Activated naive CD8-positive, alpha-beta T cell (primary cell): ENCODE measurements around the gene COBLL1.

Experiments
- H3K27ac Mint-ChIP-seq: one replicate; pipeline ENCODE4 v1.8.0; 2021; ENCODE audit warnings: mixed read lengths
- H3K27me3 Mint-ChIP-seq: one replicate; pipeline ENCODE4 v1.8.0; 2021; ENCODE audit warnings: mixed read lengths
- H3K36me3 Mint-ChIP-seq: one replicate; pipeline ENCODE4 v1.8.0; 2021; ENCODE audit warnings: mixed read lengths
- H3K4me1 Mint-ChIP-seq: one replicate; pipeline ENCODE4 v1.8.0; 2021; ENCODE audit warnings: low read depth, mixed read lengths
- H3K4me3 Mint-ChIP-seq: one replicate; pipeline ENCODE4 v1.8.0; 2021; ENCODE audit warnings: mild to moderate bottlenecking, mixed read lengths
- H3K9me3 Mint-ChIP-seq: one replicate; pipeline ENCODE4 v1.8.0; 2021; ENCODE audit warnings: low read depth, mixed read lengths

COBLL1 gene

DNA sequence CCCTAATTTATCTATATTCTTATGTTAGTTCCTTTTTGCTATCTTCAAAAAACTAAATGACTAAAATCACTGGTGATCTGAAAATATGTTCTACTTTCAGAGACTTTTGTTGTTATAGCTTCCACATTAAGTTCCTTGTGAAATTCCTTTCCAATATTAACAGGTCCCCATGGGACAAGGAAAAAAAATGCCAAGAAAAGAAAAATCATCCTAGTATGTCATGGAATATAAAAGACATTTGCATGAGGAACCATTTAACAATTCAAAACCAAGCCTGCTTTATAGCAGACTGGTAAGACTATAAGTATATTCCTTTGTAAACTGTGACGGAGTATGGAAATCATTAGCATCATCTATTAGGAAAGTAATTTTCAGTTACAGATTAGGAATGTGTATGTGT, 48.1 kb downstream of the COBLL1 start:
- no peaks in the 10 kb centered on the region for H3K36me3 Mint-ChIP-seq
- no peaks in the 10 kb centered on the region for H3K9me3 Mint-ChIP-seq
- no peaks in the 10 kb centered on the region for H3K4me1 Mint-ChIP-seq
- H3K27ac Mint-ChIP-seq, result no peak overlapping the region
- H3K4me3 Mint-ChIP-seq, result no peak overlapping the region
- peaks cover 2% of the 10 kb centered on the region for H3K27me3 Mint-ChIP-seq

DNA sequence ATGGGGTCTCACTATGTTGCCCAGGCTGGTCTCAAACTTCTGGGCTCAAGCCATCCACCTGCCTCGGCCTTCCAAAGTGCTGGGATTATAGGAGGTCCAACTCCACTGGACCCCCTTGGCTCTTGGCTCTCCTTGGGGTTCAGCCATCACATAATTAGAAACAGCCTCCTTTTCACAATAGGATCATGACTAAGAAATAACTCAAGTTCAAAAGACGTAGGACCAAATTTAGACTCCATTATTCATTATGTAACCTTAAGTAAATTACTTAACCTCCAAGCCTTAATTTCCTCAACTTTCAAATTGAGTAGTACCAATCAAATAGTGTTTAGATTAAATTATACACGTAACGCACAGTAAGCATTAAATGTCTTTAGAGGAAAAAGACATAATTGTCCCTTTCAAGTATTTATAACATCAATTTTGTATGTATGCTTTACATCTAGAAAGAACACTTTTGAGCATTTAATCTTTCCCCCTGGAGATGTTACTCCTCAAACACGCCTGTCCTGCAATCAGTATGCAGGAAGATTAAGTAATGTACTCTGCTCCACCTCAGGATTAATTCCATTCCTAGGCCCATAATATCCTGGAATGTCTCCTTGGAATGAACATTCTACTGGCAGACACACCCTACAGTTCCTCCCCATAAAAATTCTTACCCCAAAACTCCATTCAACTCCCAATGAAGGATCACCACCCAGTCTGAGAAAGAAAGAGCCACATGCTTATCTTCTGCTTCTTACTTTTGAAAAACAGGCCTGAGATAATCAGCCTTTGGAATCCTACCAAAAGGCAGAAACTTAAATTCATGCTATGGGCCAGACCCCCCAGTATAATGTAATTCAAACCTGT, 49.1 kb downstream of the COBLL1 start:
- no peaks in the 10 kb centered on the region for H3K36me3 Mint-ChIP-seq
- no peaks in the 10 kb centered on the region for H3K9me3 Mint-ChIP-seq
- peaks cover 2% of the 10 kb centered on the region for H3K27me3 Mint-ChIP-seq
- no peak overlapping the region for H3K27ac Mint-ChIP-seq
- H3K4me3 Mint-ChIP-seq, result no peak overlapping the region
- H3K4me1 Mint-ChIP-seq, result no peaks in the 10 kb centered on the region

DNA sequence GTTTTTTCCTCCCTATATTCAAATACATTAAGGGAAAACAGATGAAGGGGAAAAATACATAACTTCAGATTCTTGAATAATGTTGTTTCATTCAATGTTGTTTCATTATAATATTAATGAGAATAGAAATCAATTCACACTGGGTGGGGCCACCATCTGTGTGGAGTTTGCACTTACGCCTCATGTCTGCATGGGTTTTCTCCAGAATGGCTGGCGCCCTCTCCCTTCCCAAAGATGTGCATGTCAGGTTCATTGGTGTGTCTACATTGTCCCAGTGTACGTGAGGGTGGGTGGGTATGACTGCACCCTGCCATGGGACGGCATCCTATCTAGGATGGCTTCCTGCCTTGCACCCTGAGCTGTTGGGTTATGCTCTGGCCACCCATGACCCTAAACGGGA, 51.7 kb downstream of the COBLL1 start:
- Mint-ChIP-seq H3K9me3 (no peaks in the 10 kb centered on the region), H3K36me3 (no peaks in the 10 kb centered on the region), H3K27me3 (no peaks in the 10 kb centered on the region), H3K4me3 (no peak overlapping the region), H3K4me1 (no peaks in the 10 kb centered on the region), H3K27ac (no peak overlapping the region)

DNA sequence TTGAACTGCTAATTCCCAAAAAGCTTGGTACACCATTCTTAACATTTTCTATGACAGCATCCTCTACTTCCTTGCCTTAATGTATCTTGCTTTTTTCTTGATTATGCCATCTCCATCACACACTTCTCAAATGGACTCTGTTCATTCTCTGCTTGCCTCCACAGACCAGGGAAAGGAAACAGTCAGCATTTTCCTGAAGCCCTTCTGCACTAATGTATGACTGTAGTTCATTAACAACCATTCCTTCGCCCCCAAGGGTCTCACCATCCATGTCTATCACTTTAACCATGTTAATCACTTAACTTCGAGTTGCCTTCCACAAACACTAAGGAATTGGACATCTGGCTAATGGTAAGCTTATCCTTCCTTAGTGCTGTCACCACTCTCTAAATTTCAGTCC, 54.8 kb downstream of the COBLL1 start:
- Mint-ChIP-seq H3K27ac (no peak overlapping the region), H3K36me3 (no peaks in the 10 kb centered on the region), H3K4me3 (no peak overlapping the region), H3K27me3 (no peaks in the 10 kb centered on the region), H3K9me3 (no peaks in the 10 kb centered on the region), H3K4me1 (no peaks in the 10 kb centered on the region)

DNA sequence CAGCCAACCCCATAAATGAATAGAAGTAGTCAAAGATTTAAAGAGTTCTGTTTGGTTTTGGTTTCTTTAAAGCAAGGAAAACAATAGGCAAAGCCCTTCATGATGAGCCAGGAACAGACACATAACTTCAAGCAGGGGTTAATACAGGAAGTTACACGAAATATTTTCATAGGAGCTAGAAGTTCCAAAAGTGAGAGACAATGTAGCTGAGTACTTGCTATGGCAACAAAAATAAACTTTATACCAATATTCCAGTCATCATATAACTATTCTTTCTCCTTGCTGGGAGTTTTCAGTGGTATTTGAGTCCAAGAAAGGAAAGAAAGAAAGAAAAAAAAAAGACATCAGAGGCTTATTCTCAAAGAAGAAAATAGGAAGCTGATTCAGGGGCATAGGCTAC, 56.2 kb downstream of the COBLL1 start:
- no peak overlapping the region for H3K27ac Mint-ChIP-seq
- H3K36me3 Mint-ChIP-seq, result no peaks in the 10 kb centered on the region
- no peaks in the 10 kb centered on the region for H3K9me3 Mint-ChIP-seq
- H3K27me3 Mint-ChIP-seq, result no peaks in the 10 kb centered on the region
- no peak overlapping the region for H3K4me3 Mint-ChIP-seq
- H3K4me1 Mint-ChIP-seq, result no peaks in the 10 kb centered on the region

DNA sequence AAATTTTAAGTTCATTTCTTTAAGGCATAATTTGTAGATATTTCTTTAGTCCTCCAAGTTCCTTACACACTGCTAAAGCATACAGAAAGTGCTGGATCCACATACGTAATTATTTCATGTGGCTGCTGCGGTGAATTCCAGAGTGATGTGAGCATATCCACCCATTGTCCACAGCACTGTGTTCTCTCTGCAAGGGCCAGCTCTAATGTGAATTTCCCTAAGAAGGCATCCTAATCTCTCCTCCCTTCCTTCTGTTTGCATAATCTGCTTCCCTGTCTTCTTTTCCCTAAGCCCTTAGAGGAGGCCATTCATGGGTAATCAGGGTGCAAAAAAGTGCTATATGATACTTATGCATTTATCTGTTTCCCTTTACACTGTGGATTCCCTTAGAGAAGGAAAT, 57.2 kb downstream of the COBLL1 start:
- Mint-ChIP-seq H3K36me3 (no peaks in the 10 kb centered on the region), H3K4me1 (no peaks in the 10 kb centered on the region), H3K27ac (no peak overlapping the region), H3K27me3 (no peaks in the 10 kb centered on the region), H3K4me3 (no peak overlapping the region), H3K9me3 (no peaks in the 10 kb centered on the region)

DNA sequence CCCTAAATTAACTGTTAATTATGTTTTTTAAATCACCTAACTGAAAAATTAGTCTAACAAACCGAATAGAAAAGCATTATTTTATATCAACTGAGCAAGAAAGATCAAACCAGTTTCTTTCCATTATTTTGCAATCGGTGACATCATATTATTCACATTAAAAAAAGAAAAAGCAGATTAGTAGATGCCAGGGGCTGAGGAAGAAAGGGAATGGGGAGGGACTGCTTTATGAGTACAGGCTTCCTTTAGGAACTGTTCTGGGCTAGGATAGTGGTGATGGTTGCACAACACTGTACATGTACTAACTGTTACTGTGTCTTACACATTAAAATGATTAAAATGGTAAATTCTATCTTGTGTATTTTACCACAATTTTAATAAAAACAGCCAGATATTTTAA, 59.3 kb downstream of the COBLL1 start:
- H3K27me3 Mint-ChIP-seq, result no peaks in the 10 kb centered on the region
- H3K9me3 Mint-ChIP-seq, result no peaks in the 10 kb centered on the region
- H3K4me1 Mint-ChIP-seq, result no peaks in the 10 kb centered on the region
- no peaks in the 10 kb centered on the region for H3K36me3 Mint-ChIP-seq
- H3K27ac Mint-ChIP-seq, result no peak overlapping the region
- no peak overlapping the region for H3K4me3 Mint-ChIP-seq

DNA sequence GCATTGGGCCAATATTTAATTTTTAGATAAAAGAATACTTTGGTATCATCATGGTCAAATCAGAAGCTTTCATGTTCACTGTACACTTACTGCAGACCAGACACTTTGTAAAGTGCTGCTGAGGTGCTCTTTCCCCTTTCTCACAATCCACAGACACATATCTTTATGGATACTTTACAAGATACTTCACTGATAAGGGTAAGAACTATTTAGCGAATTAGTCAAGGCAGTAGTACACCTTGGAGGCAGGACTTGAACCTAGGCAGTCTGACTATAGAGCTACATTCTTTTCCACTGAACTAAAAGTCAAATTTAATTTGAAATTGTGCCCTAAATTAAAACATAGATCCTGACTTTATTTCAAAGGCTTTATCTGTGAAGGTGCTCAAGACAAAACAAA, 60.2 kb downstream of the COBLL1 start:
- H3K36me3 Mint-ChIP-seq, result no peaks in the 10 kb centered on the region
- no peaks in the 10 kb centered on the region for H3K9me3 Mint-ChIP-seq
- H3K27ac Mint-ChIP-seq, result no peak overlapping the region
- H3K4me1 Mint-ChIP-seq, result no peaks in the 10 kb centered on the region
- H3K27me3 Mint-ChIP-seq, result no peaks in the 10 kb centered on the region
- H3K4me3 Mint-ChIP-seq, result no peak overlapping the region

DNA sequence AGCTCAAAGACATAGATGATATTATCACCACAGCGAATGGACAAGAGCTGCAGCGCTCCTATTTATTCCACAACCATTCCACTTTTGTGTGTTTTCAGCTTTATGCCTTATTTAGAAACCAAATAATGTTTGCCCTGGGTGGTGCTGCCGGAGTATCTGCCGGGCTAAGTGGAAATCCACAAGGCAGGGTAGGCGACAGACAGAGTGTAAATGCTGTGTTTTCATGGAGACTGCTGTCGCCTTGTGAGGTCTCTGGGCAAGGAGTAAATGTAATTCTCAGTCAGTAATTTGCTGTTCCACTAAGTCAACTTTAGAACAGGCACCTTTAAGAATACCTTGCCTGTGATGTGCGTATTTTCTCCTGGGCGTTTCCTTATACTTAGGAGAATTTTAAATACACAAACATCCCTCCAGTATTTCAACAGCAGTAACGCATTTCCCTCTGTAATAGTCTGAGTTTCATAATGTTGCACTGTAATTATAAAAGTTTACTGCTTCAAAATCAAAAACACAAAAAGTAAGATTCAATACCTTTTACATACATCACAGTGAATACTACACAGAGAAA, 60.9 kb downstream of the COBLL1 start:
- no peaks in the 10 kb centered on the region for H3K9me3 Mint-ChIP-seq
- peaks cover 5% of the 10 kb centered on the region for H3K27me3 Mint-ChIP-seq
- no peak overlapping the region for H3K4me3 Mint-ChIP-seq
- no peaks in the 10 kb centered on the region for H3K4me1 Mint-ChIP-seq
- no peaks in the 10 kb centered on the region for H3K36me3 Mint-ChIP-seq
- no peak overlapping the region for H3K27ac Mint-ChIP-seq

DNA sequence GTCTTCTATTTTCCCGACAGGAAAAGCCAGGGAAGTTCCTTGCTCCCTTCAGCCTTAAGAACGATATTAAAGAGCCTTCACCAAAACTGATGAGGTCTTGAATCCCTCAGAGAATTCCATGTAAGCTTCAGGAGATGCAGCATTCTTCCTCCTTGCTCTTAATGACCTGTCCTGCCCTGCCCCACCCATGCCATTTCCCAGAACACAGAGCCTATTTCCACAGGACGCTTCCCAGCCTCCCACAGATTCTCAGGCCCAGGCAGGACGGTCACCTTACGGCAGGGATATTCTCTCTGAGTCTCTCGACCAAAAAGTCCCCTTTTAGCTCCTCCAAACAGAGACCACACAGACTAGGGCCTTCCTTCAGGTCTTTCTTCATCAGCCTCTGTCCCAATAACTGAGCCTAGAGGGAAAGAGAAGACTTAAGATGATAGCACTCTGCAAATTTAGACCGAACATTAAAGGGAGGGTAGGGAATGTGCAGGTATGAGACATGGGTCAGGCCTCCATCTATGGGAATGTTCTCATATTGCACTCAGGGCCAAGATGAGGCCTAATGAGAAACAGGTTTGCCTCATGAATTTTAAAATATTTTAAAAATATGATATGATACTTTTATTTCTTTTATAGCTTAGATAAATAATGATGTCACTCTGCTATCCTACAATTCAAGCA, 62.1 kb downstream of the COBLL1 start:
- peaks cover 5% of the 10 kb centered on the region for H3K27me3 Mint-ChIP-seq
- no peaks in the 10 kb centered on the region for H3K4me1 Mint-ChIP-seq
- no peak overlapping the region for H3K27ac Mint-ChIP-seq
- no peaks in the 10 kb centered on the region for H3K9me3 Mint-ChIP-seq
- no peaks in the 10 kb centered on the region for H3K36me3 Mint-ChIP-seq
- H3K4me3 Mint-ChIP-seq, result no peak overlapping the region

DNA sequence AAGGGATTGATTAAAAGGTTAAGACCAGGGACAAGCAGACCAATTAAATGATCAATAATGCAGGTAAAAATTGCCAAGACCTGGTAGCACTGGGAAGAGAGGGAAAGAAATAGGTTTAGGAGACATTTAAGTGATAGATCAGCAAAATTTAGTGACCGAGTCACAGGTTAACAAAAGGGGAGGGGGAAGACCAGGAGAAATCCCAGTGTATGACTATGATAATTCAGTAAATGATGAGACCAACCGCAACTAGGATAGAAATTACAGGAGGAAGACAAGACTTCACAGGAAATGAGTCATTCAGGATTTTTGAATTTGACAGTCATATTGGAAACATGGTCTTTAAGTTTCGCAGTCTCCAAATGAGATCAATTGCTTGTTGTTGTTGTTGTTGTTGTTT, 62.9 kb downstream of the COBLL1 start:
- Mint-ChIP-seq H3K27me3 (peaks cover 5% of the 10 kb centered on the region), H3K36me3 (no peaks in the 10 kb centered on the region), H3K4me1 (no peaks in the 10 kb centered on the region), H3K27ac (no peak overlapping the region), H3K4me3 (no peak overlapping the region), H3K9me3 (no peaks in the 10 kb centered on the region)

DNA sequence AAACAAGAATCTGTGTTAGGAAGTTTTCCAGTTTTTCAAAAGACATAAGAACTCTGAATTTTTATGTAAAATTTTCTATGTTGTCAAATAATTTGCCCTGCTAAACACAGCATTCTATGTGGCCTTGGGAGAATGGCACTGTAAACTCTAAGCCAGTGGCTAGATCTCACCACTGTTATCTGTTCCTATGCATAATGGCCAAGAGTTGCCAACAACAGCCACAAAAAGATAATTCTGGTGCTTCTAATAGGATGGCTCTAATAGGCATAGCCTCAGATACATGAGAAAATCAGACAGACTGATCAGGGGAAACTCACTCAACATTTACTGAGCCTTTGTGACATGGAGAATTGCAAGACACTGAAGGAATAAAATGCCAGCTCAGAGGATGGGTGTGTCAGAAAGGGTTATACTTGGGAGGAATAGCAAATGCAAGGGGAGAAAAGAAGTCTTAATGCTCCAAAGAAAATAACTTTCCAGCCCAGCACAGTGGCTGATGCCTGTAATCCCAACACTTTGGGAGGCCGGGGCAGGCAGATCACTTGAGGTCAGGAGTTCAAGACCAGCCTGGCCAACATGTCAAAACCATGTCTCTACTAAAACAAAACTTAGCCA, 63.7 kb downstream of the COBLL1 start:
- Mint-ChIP-seq H3K9me3 (no peaks in the 10 kb centered on the region), H3K27me3 (peaks cover 5% of the 10 kb centered on the region), H3K27ac (no peak overlapping the region), H3K4me1 (no peaks in the 10 kb centered on the region), H3K4me3 (no peak overlapping the region), H3K36me3 (no peaks in the 10 kb centered on the region)

DNA sequence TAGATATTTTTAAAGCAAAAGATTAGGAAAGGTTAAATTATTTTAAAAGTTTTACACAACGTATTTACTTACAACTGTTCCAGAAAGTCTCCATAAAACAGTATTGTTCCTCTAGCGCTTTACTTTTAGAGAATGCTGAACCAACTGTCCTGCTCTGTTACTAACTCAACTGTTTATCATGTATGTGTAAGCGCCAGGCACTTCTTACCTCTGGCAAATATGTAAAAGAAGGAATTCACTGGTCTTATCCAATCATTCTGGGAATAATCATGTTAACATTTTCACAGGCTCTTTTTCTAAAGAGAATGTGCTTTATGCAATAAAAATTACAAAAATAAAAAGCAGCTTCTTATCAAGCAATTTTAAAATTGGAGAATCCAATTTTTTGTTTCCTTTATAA, 68.0 kb downstream of the COBLL1 start:
- H3K27me3 Mint-ChIP-seq, result peaks cover 5% of the 10 kb centered on the region
- H3K27ac Mint-ChIP-seq, result no peak overlapping the region
- no peaks in the 10 kb centered on the region for H3K36me3 Mint-ChIP-seq
- no peaks in the 10 kb centered on the region for H3K9me3 Mint-ChIP-seq
- no peak overlapping the region for H3K4me3 Mint-ChIP-seq
- H3K4me1 Mint-ChIP-seq, result no peaks in the 10 kb centered on the region

DNA sequence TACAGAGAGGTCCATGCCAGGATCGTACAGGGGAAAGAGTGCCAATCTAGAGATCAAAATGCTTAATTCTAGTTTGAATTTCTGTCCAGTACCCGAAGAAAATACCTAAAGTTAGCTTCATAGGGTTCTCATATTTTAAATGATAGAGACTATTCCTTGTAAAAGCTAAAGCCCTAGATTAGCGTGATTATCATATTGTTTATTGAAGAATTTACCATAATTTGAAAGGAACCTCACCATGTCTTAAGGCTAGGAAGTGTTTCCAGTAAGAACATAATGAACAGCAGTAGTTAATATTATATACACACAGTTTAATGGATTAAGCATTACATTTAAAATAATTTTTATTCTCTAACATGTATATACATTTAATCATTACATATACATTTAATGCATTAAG, 68.5 kb downstream of the COBLL1 start:
- peaks cover 5% of the 10 kb centered on the region for H3K27me3 Mint-ChIP-seq
- no peaks in the 10 kb centered on the region for H3K9me3 Mint-ChIP-seq
- H3K4me3 Mint-ChIP-seq, result no peak overlapping the region

DNA sequence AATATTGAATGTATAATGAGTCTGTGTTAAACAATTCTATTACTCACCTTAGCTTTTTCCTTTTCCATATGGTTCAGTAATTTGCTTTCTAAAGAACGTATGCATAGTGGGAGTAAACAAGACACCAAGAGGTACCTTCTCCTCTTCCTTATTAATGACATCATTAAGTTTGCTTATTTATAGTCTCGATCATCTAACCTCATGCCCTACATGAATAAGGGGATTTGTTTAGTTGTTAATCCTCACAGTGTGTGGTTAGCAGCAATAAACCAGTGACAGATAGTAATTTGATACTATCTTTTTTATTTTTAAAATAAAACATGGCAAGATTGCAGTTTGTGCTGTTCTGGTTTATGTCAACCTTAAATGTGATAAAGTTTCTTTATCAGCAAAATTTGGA, 69.7 kb downstream of the COBLL1 start:
- Mint-ChIP-seq H3K27ac (no peak overlapping the region), H3K4me3 (no peak overlapping the region), H3K4me1 (no peaks in the 10 kb centered on the region), H3K36me3 (no peaks in the 10 kb centered on the region), H3K27me3 (peaks cover 5% of the 10 kb centered on the region), H3K9me3 (no peaks in the 10 kb centered on the region)

More for the DNA sequence above, 68.5 kb downstream of the COBLL1 start:
- H3K36me3 Mint-ChIP-seq, result no peaks in the 10 kb centered on the region
- H3K4me1 Mint-ChIP-seq, result no peaks in the 10 kb centered on the region
- H3K27ac Mint-ChIP-seq, result no peak overlapping the region
